Spleen (tissue), 11 donors: ENCODE data around the gene DAPL1. TPM values are rescaled to one million over a fixed set of nuclear protein-coding genes. Genes with fewer than 3 reads are reported as not detected.

Experiments
- DNase-seq: peaks from one replicate; pipeline ENCODE4 v3.0.0-alpha.2; 2020
- H3K27ac ChIP-seq, 8 donors: fragments of 200-600 bp; sonication (generic) in 7 of 8; 1 replicate in 4 of 8; 2 replicates in 4 of 8; pipeline versions ENCODE4 v1.5.0 to v1.8.0; 2016 to 2021; ENCODE audit warnings: inconsistent platforms in 4 of 8, mild to moderate bottlenecking in 4 of 8, moderate library complexity in 1 of 8
- H3K27me3 ChIP-seq, 7 donors: fragments of 200-600 bp; sonication (generic) in 6 of 7; replicated peaks in 1 of 7; 1 replicate in 4 of 7; 2 replicates in 3 of 7; pipeline versions ENCODE4 v1.5.0 to v1.8.0; 2016 to 2021; ENCODE audit warnings: inconsistent platforms in 3 of 7, mild to moderate bottlenecking in 1 of 7
- H3K36me3 ChIP-seq, 6 donors: fragments of 200-600 bp; sonication (generic) in 5 of 6; 1 replicate in 4 of 6; 2 replicates in 2 of 6; pipeline versions ENCODE4 v1.5.0 to v1.8.0; 2016 to 2021; ENCODE audit warnings: inconsistent platforms in 2 of 6
- H3K4me1 ChIP-seq, 6 donors: fragments of 200-600 bp; sonication (generic) in 5 of 6; 1 replicate in 3 of 6; 2 replicates in 3 of 6; pipeline versions ENCODE4 v1.5.0 to v1.8.0; 2016 to 2021; ENCODE audit warnings: inconsistent platforms in 3 of 6
- H3K4me3 ChIP-seq, 8 donors: fragments of 200-600 bp; sonication (generic) in 7 of 8; 1 replicate in 4 of 8; 2 replicates in 4 of 8; pipeline versions ENCODE4 v1.5.0 to v1.8.0; 2016 to 2021; ENCODE audit warnings: inconsistent platforms in 4 of 8, mild to moderate bottlenecking in 4 of 8, moderate library complexity in 2 of 8
- H3K9me3 ChIP-seq, 8 donors: fragments of 200-600 bp; sonication (generic) in 7 of 8; 1 replicate in 4 of 8; 2 replicates in 4 of 8; pipeline versions ENCODE4 v1.5.0 to v1.8.0; 2016 to 2021; ENCODE audit warnings: inconsistent platforms in 4 of 8
- CTCF ChIP-seq, 11 experiments: fragments of 200-600 bp in 7 of 11; fragments of 450-650 bp in 4 of 11; sonication (generic) in 4 of 11; IDR thresholded peaks in 8 of 11; conservative IDR thresholded peaks in 3 of 11; 1 replicate in 7 of 11; 2 replicates in 4 of 11; pipeline versions ENCODE4 v1.4.0 to v1.8.0; 2016 to 2021; ENCODE audit warnings: antibody characterized with exemption in 11 of 11, inconsistent platforms in 4 of 11, mild to moderate bottlenecking in 1 of 11
- POLR2A ChIP-seq, 3 donors: fragments of 450-650 bp; IDR thresholded peaks; one replicate each; pipeline ENCODE4 v1.5.1; 2017; ENCODE audit warnings: antibody characterized with exemption in 3 of 3, mild to moderate bottlenecking in 1 of 3
- POLR2AphosphoS5 ChIP-seq, 3 donors: sonication (generic); formaldehyde crosslinking; IDR thresholded peaks; one replicate each; pipeline ENCODE4 v1.5.1; 2017; ENCODE audit warnings: antibody characterized with exemption in 3 of 3
- WGBS, 5 donors: extraction: QIAGEN DNeasy Blood & Tissue Kit in 3 of 5; methylation state at CpG; one replicate each; pipeline versions ENCODE4 v1.1.5 to v1.1.7; 2013 to 2018; 5-methylcytosine and 5-hydroxymethylcytosine counted together
- intact Hi-C: fragments of 100-400 bp; cut with DNase I; formaldehyde crosslinking; loops from one replicate; pipeline ENCODE4 v1.15.0; 2023; ENCODE audit warnings: low total_unique reads
- polyA plus RNA-seq, 3 donors: library from polyadenylated mRNA; stranded (reverse); fragments of 200-250 nt; gene quantifications; one replicate each; pipeline ENCODE4 v1.2.1, GENCODE V29; 2013
- total RNA-seq, 7 donors: library from RNA; depleted of rRNA in 3 of 7; stranded (reverse); fragments of >200 nt in 3 of 7; fragmentation: NEBNext Ultra II Directional in 4 of 7; extraction: Animal tissue kit (Norgen Biotek cat#: 25700) in 4 of 7; gene quantifications; one replicate each; pipeline versions ENCODE4 v1.1.0 to v1.2.1, GENCODE V29; 2016 to 2021
- donor health status: healthy with polysubstance abuse.
- donor health status: DM: no; HTN: no; CAD: no; lungs with moderate emphysema.
- donor health status: DM: no; HTN: no; CAD: no.
- donor health status: Bipolar disorder and iron deficiency.
- donor health status: healthy.
- donor health status: DM: no; HTN: no; CAD: no.
- donor health status: DM: yes; HTN: yes; CAD: no.

Gene DAPL1
- total and polyA plus RNA-seq, 10 donors: 0.21 to 4.1 (median 0.73) TPM; not detected in 7

GRCh38 chr2:158755310-158756087 is 39.6 kb upstream of the DAPL1 start:
- intact Hi-C loops: no loop called here
- no peaks in the 10 kb centered on the region for H3K9me3 ChIP-seq
- TF ChIP-seq CTCF (IDR thresholded peaks at IDR 0.05 in 8 of 11, conservative IDR thresholded peaks at IDR 0.05 in 3 of 11) (peak in 2 of 11 experiments; percentile 12 to 13), POLR2AphosphoS5 (IDR thresholded peaks at IDR 0.05) (no peak)
- peaks cover 0 to 9% (median 0%) of the 10 kb centered on the region in 6 donors for H3K4me1 ChIP-seq
- H3K27ac ChIP-seq: no peak overlapping the region
- H3K27me3 ChIP-seq: peaks cover 0 to 11% (median 0%) of the 10 kb centered on the region in 7 donors
- no peaks in the 10 kb centered on the region for H3K36me3 ChIP-seq
- no peak for DNase-seq
- H3K4me3 ChIP-seq: no peak overlapping the region
- 57 to 67% (median 62%) methylated on average over 8 of the region's 8 CpGs for WGBS, 5 donors

GRCh38 chr2:158756331-158756730 is 38.8 kb upstream of the DAPL1 start:
- intact Hi-C loops: no loop called here

GRCh38 chr2:158756976-158757375 is 38.1 kb upstream of the DAPL1 start:
- WGBS, 5 donors: 80 to 95% (median 93%) methylated on average over 10 of the region's 10 CpGs
- no peak for DNase-seq
- H3K9me3 ChIP-seq: no peaks in the 10 kb centered on the region
- H3K4me1 ChIP-seq: peaks cover 0 to 9% (median 0%) of the 10 kb centered on the region in 6 donors
- no peaks in the 10 kb centered on the region for H3K36me3 ChIP-seq
- peaks cover 0 to 11% (median 0%) of the 10 kb centered on the region in 7 donors for H3K27me3 ChIP-seq
- no peak overlapping the region for H3K27ac ChIP-seq
- TF ChIP-seq CTCF (IDR thresholded peaks at IDR 0.05 in 8 of 11, conservative IDR thresholded peaks at IDR 0.05 in 3 of 11) (no peak), POLR2A (IDR thresholded peaks at IDR 0.05) (no peak), POLR2AphosphoS5 (IDR thresholded peaks at IDR 0.05) (no peak)
- intact Hi-C loops: no loop called here
- no peak overlapping the region for H3K4me3 ChIP-seq

More at GRCh38 chr2:158756331-158756730, 38.8 kb upstream of the DAPL1 start:
- no peak for DNase-seq
- no peak overlapping the region for H3K27ac ChIP-seq
- H3K4me3 ChIP-seq: no peak overlapping the region
- H3K4me1 ChIP-seq: peaks cover 0 to 9% (median 0%) of the 10 kb centered on the region in 6 donors
- no peaks in the 10 kb centered on the region for H3K36me3 ChIP-seq
- peaks cover 0 to 11% (median 0%) of the 10 kb centered on the region in 7 donors for H3K27me3 ChIP-seq
- no peaks in the 10 kb centered on the region for H3K9me3 ChIP-seq
- WGBS, 5 donors: 89 to 94% (median 93%) methylated on average over 8 of the region's 8 CpGs
- TF ChIP-seq POLR2AphosphoS5 (IDR thresholded peaks at IDR 0.05) (no peak), CTCF (IDR thresholded peaks at IDR 0.05 in 8 of 11, conservative IDR thresholded peaks at IDR 0.05 in 3 of 11) (no peak), POLR2A (IDR thresholded peaks at IDR 0.05) (no peak)

GRCh38 chr2:158760887-158761286 is 34.2 kb upstream of the DAPL1 start:
- Histone ChIP-seq H3K4me3 (no peak overlapping the region), H3K4me1 (no peaks in the 10 kb centered on the region), H3K27me3 (no peaks in the 10 kb centered on the region), H3K9me3 (no peaks in the 10 kb centered on the region), H3K36me3 (no peaks in the 10 kb centered on the region), H3K27ac (no peak overlapping the region)
- 63 to 100% (median 80%) methylated on average over 1 of the region's 1 CpG for WGBS, 5 donors
- no peak for TF ChIP-seq POLR2A (IDR thresholded peaks at IDR 0.05)
- TF ChIP-seq POLR2AphosphoS5 (IDR thresholded peaks at IDR 0.05): no peak
- TF ChIP-seq CTCF (IDR thresholded peaks at IDR 0.05 in 8 of 11, conservative IDR thresholded peaks at IDR 0.05 in 3 of 11): no peak
- no peak for DNase-seq
- intact Hi-C loops: no loop called here
